ENCODE data around the gene IL17C.

GRCh38 chr16:88651276-88651988, 13.1 kb downstream of the IL17C start:
- TF ChIP-seq CTCF (IDR thresholded peaks at IDR 0.05; ENCODE audit: borderline replicate concordance, extremely low read depth, low read length, poor library complexity, severe bottlenecking) (no peak), EZH2 (IDR thresholded peaks at IDR 0.05; ENCODE audit: borderline replicate concordance, low read depth, low read length, severe bottlenecking) (no peak)
